Activated CD4-positive, alpha-beta T cell treated with anti-CD3 and anti-CD28 coated beads, Interleukin-2, amount 10 ng/mL, durations not matched to agents 24 days and 14 days (primary cell): ENCODE data around the gene ELMO3. TPM values are rescaled to one million over a fixed set of nuclear protein-coding genes. Genes with fewer than 3 reads are reported as not detected.

Source experiments
- total RNA-seq: library from RNA; stranded (reverse); gene quantifications from 2 replicates; pipeline ENCODE4 v1.2.3, GENCODE V29; 2022

The ELMO3 gene
- total RNA-seq, 1 donor from 2014 or later = 8.7 TPM

Other genes starting within 250 kb of the ELMO3 start
- gene CES3, start 237.9 kb upstream of the ELMO3 start, total RNA-seq = 6.8 and 7.0 TPM in 2 replicates
- gene CES4A, start 210.5 kb upstream of the ELMO3 start, total RNA-seq = 27.0 and 27.5 TPM in 2 replicates
- 163 and 172 TPM in 2 replicates for gene CBFB, start 170.0 kb upstream of the ELMO3 start, total RNA-seq
- 19.4 and 19.8 TPM in 2 replicates for gene PHAF1, start 89.2 kb upstream of the ELMO3 start, total RNA-seq
- 5.5 and 5.6 TPM in 2 replicates for gene B3GNT9, start 48.1 kb upstream of the ELMO3 start, total RNA-seq
- gene TRADD, start 39.2 kb upstream of the ELMO3 start, total RNA-seq = 28.9 and 30.1 TPM in 2 replicates
- 25.1 and 30.0 TPM in 2 replicates for gene FBXL8, start 39.2 kb upstream of the ELMO3 start, total RNA-seq
- gene HSF4, start 34.4 kb upstream of the ELMO3 start, total RNA-seq = 48.5 and 54.0 TPM in 2 replicates
- 31.0 and 36.7 TPM in 2 replicates for gene NOL3, start 28.6 kb upstream of the ELMO3 start, total RNA-seq
- gene MATCAP1, start 15.2 kb upstream of the ELMO3 start, total RNA-seq = 51.3 and 55.1 TPM in 2 replicates
- gene EXOC3L1, start 9.0 kb upstream of the ELMO3 start, total RNA-seq = 0.12 TPM in 1 of 2 replicates, not detected in the other
- 165 and 166 TPM in 2 replicates for gene E2F4, start 7.0 kb upstream of the ELMO3 start, total RNA-seq
- 65.0 and 65.6 TPM in 2 replicates for gene TMEM208, start 28.0 kb downstream of the ELMO3 start, total RNA-seq
- gene FHOD1, start 48.4 kb downstream of the ELMO3 start, total RNA-seq = 128 TPM in 2 replicates
- 5.3 TPM in 2 replicates for gene SLC9A5, start 49.8 kb downstream of the ELMO3 start, total RNA-seq
- gene PLEKHG4, start 80.4 kb downstream of the ELMO3 start, total RNA-seq = 43.4 and 43.8 TPM in 2 replicates
- 1.0 and 1.3 TPM in 2 replicates for gene KCTD19, start 127.6 kb downstream of the ELMO3 start, total RNA-seq
- 0.23 TPM in 1 of 2 replicates, not detected in the other for gene LRRC36, start 127.7 kb downstream of the ELMO3 start, total RNA-seq
- not detected in 2 replicates for gene TPPP3, start 194.4 kb downstream of the ELMO3 start, total RNA-seq
- 0.54 and 0.85 TPM in 2 replicates for gene ZDHHC1, start 217.3 kb downstream of the ELMO3 start, total RNA-seq
- gene HSD11B2, start 232.0 kb downstream of the ELMO3 start, total RNA-seq = 3.5 and 5.2 TPM in 2 replicates